ENCODE measurements around the gene SORCS2.

DNA sequence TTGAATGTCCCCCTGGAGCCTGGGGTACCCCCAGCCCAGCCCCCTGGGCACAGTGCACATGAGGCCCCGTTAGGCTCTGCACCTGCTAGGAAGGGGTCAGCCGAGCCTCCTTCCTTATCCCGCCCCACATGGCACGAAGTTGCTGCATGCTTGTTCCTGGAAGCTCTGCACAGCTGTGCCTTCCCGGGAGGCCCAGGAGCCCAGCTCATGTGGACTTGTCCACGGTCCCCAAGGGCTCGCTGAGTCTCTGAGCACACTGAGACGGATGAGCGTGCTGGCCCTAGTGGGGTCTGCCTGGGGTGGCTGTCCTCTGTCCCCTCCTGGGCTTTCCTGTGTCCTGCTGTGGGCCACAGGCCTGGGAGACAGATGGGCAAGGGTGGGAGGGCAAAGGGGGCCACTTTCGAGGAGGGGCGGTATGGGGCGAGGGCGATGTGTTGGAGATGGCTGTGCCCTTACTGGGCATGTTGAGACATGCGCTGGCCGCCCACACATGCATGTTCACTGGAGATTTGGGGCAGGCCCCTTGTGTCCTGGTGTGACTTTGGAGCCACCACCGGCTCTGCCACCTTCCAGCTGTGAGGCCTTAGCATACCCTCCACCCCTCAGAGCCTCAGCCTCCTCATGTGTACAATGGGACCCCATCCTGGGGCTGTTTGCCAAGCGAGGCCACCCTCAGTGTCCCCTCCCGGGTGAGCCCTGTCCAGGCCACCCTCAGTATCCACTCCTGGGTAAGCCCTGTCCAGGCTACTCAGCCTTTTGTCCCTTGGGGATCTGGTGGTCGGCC lies 509.7 kb downstream of the SORCS2 start:
- TF ChIP-seq, protein P1, sequence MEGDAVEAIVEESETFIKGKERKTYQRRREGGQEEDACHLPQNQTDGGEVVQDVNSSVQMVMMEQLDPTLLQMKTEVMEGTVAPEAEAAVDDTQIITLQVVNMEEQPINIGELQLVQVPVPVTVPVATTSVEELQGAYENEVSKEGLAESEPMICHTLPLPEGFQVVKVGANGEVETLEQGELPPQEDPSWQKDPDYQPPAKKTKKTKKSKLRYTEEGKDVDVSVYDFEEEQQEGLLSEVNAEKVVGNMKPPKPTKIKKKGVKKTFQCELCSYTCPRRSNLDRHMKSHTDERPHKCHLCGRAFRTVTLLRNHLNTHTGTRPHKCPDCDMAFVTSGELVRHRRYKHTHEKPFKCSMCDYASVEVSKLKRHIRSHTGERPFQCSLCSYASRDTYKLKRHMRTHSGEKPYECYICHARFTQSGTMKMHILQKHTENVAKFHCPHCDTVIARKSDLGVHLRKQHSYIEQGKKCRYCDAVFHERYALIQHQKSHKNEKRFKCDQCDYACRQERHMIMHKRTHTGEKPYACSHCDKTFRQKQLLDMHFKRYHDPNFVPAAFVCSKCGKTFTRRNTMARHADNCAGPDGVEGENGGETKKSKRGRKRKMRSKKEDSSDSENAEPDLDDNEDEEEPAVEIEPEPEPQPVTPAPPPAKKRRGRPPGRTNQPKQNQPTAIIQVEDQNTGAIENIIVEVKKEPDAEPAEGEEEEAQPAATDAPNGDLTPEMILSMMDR (IDR thresholded peaks at IDR 0.05; ENCODE audit: poor library complexity, severe bottlenecking), result no peak
- no peak for TF ChIP-seq SMC3 (conservative IDR thresholded peaks at IDR 0.05; ENCODE audit: poor library complexity)
- no peak for TF ChIP-seq EP300 (conservative IDR thresholded peaks at IDR 0.05; ENCODE audit: poor library complexity, severe bottlenecking)
- no peak for TF ChIP-seq EZH2 (IDR thresholded peaks at IDR 0.05; ENCODE audit: borderline replicate concordance, insufficient read depth, low read length, poor library complexity, severe bottlenecking)
- TF ChIP-seq MXI1 (conservative IDR thresholded peaks at IDR 0.05; ENCODE audit: poor library complexity, severe bottlenecking), result no peak
- TF ChIP-seq POLR2AphosphoS5 (IDR thresholded peaks at IDR 0.05), result no peak
- TF ChIP-seq TAF1 (IDR thresholded peaks at IDR 0.05; ENCODE audit: low read depth), result no peak

All from neural cell (in vitro differentiated cells).